GM12873 (cell line): ENCODE results near the gene BAZ2B.

ENCODE experiments used
- CTCF ChIP-seq: IDR thresholded peaks from 2 replicates; pipeline ENCODE4 v1.5.1; 2012; ENCODE audit warnings: low read depth, mild to moderate bottlenecking, moderate library complexity, low read length, control low read depth; ENCODE audit not compliant: insufficient read depth; ENCODE audit errors: missing control alignments

The BAZ2B gene

GRCh38 chr2:159410276-159410675 is 206.1 kb downstream of the BAZ2B start:
- no peak for TF ChIP-seq CTCF

GRCh38 chr2:159409116-159409800 is 207.1 kb downstream of the BAZ2B start:
- no peak for TF ChIP-seq CTCF

GRCh38 chr2:159402790-159403189 is 213.6 kb downstream of the BAZ2B start:
- TF ChIP-seq CTCF = no peak

GRCh38 chr2:159399716-159400415 is 216.5 kb downstream of the BAZ2B start:
- no peak for TF ChIP-seq CTCF

GRCh38 chr2:159396799-159397198 is 219.5 kb downstream of the BAZ2B start:
- no peak for TF ChIP-seq CTCF

- no peak for TF ChIP-seq CTCF
Measured at GRCh38 chr2:159382447-159383028, 233.8 kb downstream of the BAZ2B start.

GRCh38 chr2:159381574-159381973 is 234.8 kb downstream of the BAZ2B start:
- no peak for TF ChIP-seq CTCF
